Measurements from ENCODE around the gene ACP7. TPM values are rescaled to one million over a fixed set of nuclear protein-coding genes. Genes with fewer than 3 reads are reported as not detected.

ACP7 gene
- total RNA-seq, 2 experiments from 2014 or later = not detected

Other genes starting within 250 kb of the ACP7 start
- gene HNRNPL, start 234.4 kb upstream of the ACP7 start, total RNA-seq = 100 to 1,000 TPM; 777 to 829 TPM
- 100 to 1,000 TPM; 107 to 117 TPM for gene RINL, start 206.1 kb upstream of the ACP7 start, total RNA-seq
- gene SIRT2, start 184.8 kb upstream of the ACP7 start, total RNA-seq = 10 to 100 TPM; 18.2 to 19.6 TPM
- 10 to 100 TPM; 47.2 to 52.7 TPM for gene NFKBIB, start 184.4 kb upstream of the ACP7 start, total RNA-seq
- under 1 TPM; 0.26 to 0.44 TPM for gene CCER2, start 172.2 kb upstream of the ACP7 start, total RNA-seq
- 10 to 100 TPM; 43.6 to 52.6 TPM for gene SARS2, start 153.6 kb upstream of the ACP7 start, total RNA-seq
- 10 to 100 TPM; 49.0 to 56.0 TPM for gene MRPS12, start 153.4 kb upstream of the ACP7 start, total RNA-seq
- gene FBXO17, start 108.6 kb upstream of the ACP7 start, total RNA-seq = under 1 TPM in 1 of 2 experiments, not detected in 1; 0.07 TPM
- 1 to 10 TPM; 1.0 to 1.8 TPM for gene FBXO27, start 51.8 kb upstream of the ACP7 start, total RNA-seq
- 10 to 100 TPM; 16.9 to 18.1 TPM for gene PAK4, start 41.4 kb downstream of the ACP7 start, total RNA-seq
- not detected for gene NCCRP1, start 112.6 kb downstream of the ACP7 start, total RNA-seq
- not detected for gene SYCN, start 119.9 kb downstream of the ACP7 start, total RNA-seq
- 1 to 10 TPM; 1.2 to 1.3 TPM for gene IFNL3, start 160.6 kb downstream of the ACP7 start, total RNA-seq
- not detected for gene IFNL4, start 164.5 kb downstream of the ACP7 start, total RNA-seq
- under 1 TPM; 0.69 to 0.93 TPM for gene IFNL2, start 184.0 kb downstream of the ACP7 start, total RNA-seq
- 1 to 10 TPM in 1 of 2 experiments, under 1 TPM in 1; 0.91 to 1.0 TPM for gene IFNL1, start 212.0 kb downstream of the ACP7 start, total RNA-seq
- gene LRFN1, start 236.5 kb downstream of the ACP7 start, total RNA-seq = 1 to 10 TPM; 5.0 to 5.3 TPM

Measured in activated naive CD4-positive, alpha-beta T cell treated with anti-CD3 and anti-CD28 coated beads for 36 hours (primary cell).